Suprapubic skin (tissue), 4 donors: Measurements from ENCODE around the gene RBBP8. TPM values are rescaled to one million over a fixed set of nuclear protein-coding genes. Genes with fewer than 3 reads are reported as not detected.

ENCODE experiments used
- DNase-seq, 2 donors: peaks; one replicate each; pipeline ENCODE4 v3.0.0-alpha.2; 2019; ENCODE audit warnings: low spot score in 2 of 2
- H3K27ac ChIP-seq: fragments of 200-600 bp; sonication (generic); one replicate; pipeline ENCODE4 v1.5.1; 2019
- H3K27me3 ChIP-seq: fragments of 200-600 bp; sonication (generic); one replicate; pipeline ENCODE4 v1.5.1; 2019
- H3K36me3 ChIP-seq: fragments of 200-600 bp; sonication (generic); one replicate; pipeline ENCODE4 v1.5.1; 2019
- H3K4me1 ChIP-seq: fragments of 200-600 bp; sonication (generic); one replicate; pipeline ENCODE4 v1.5.1; 2019
- H3K4me3 ChIP-seq: fragments of 200-600 bp; sonication (generic); one replicate; pipeline ENCODE4 v1.5.1; 2019; ENCODE audit warnings: mild to moderate bottlenecking
- H3K9me3 ChIP-seq: fragments of 200-600 bp; sonication (generic); one replicate; pipeline ENCODE4 v1.5.1; 2019
- EP300 ChIP-seq: sonication (generic); formaldehyde crosslinking; IDR thresholded peaks from one replicate; pipeline ENCODE4 v1.6.1; 2017; ENCODE audit warnings: antibody characterized with exemption
- POLR2A ChIP-seq, 2 donors: fragments of 450-650 bp; IDR thresholded peaks; one replicate each; pipeline ENCODE4 v1.6.1; 2017; ENCODE audit warnings: antibody characterized with exemption in 2 of 2, mild to moderate bottlenecking in 2 of 2, moderate library complexity in 2 of 2
- POLR2AphosphoS5 ChIP-seq, 3 donors: sonication (generic); formaldehyde crosslinking; IDR thresholded peaks; one replicate each; pipeline ENCODE4 v1.6.1; 2017; ENCODE audit warnings: antibody characterized with exemption in 3 of 3
- WGBS: methylation state at CpG from one replicate; pipeline ENCODE4 v1.1.5; 2018; 5-methylcytosine and 5-hydroxymethylcytosine counted together
- total RNA-seq, 4 donors: library from RNA; depleted of rRNA; stranded (reverse); fragments of >200 nt; gene quantifications; one replicate each; pipeline ENCODE4 v1.1.0, GENCODE V29; 2016
- TF ChIP-seq, protein P1 (sequence below), 2 donors: fragments of 200-600 bp in 1 of 2; fragments of 450-650 bp in 1 of 2; sonication (generic) in 1 of 2; IDR thresholded peaks; one replicate each; pipeline ENCODE4 v1.5.1; 2016 to 2019; ENCODE audit warnings: antibody characterized with exemption in 2 of 2, mild to moderate bottlenecking in 1 of 2, moderate library complexity in 1 of 2

The RBBP8 gene
- total RNA-seq, 4 donors from 2014 or later = 41.0 to 78.1 (median 67.0) TPM

DNA sequence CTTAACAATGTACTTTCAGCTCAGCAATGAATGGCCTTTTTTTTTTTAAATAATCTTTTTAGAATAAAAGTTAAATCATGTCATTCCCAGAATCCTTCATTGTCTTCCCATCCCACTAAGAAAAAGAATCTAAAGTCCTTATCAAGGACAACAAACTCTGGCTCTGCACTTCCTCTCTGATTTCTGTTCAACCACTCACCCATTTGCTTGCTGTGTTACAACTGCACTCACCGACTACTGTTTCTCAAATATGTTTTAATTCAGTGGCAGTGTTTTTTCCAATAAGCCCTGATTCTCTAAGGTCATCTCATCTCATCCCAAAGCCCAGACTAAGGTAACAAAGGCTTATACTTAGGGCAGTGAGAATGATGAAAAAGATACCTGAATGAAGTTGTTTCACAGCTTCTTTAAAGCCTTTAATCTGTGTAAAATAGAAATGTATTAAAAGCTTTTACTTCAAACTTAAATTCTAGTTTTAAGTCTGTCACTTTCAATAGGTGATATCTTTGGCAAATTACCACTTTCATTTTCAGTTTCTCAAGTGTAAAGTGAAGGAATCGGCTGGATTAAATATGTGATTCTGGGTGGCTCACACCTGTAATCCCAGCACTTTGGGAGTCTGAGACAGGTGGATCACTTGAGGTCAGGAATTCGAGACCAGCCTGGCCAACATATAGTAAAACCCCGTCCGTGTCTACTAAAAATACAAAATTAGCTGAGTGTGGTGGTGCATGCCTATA, 87.6 kb downstream of the RBBP8 start:
- Histone ChIP-seq H3K4me3 (no peak overlapping the region), H3K9me3 (no peaks in the 10 kb centered on the region), H3K4me1 (no peaks in the 10 kb centered on the region), H3K36me3 (peaks cover 29% of the 10 kb centered on the region), H3K27me3 (no peaks in the 10 kb centered on the region), H3K27ac (no peak overlapping the region)
- DNase-seq = no peak
- TF ChIP-seq EP300 = no peak
- no peak for TF ChIP-seq POLR2A (IDR thresholded peaks at IDR 0.05)
- no peak for TF ChIP-seq POLR2AphosphoS5 (IDR thresholded peaks at IDR 0.05)
- TF ChIP-seq, protein P1, sequence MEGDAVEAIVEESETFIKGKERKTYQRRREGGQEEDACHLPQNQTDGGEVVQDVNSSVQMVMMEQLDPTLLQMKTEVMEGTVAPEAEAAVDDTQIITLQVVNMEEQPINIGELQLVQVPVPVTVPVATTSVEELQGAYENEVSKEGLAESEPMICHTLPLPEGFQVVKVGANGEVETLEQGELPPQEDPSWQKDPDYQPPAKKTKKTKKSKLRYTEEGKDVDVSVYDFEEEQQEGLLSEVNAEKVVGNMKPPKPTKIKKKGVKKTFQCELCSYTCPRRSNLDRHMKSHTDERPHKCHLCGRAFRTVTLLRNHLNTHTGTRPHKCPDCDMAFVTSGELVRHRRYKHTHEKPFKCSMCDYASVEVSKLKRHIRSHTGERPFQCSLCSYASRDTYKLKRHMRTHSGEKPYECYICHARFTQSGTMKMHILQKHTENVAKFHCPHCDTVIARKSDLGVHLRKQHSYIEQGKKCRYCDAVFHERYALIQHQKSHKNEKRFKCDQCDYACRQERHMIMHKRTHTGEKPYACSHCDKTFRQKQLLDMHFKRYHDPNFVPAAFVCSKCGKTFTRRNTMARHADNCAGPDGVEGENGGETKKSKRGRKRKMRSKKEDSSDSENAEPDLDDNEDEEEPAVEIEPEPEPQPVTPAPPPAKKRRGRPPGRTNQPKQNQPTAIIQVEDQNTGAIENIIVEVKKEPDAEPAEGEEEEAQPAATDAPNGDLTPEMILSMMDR (IDR thresholded peaks at IDR 0.05) = no peak
- WGBS = 83% methylated on average over 5 of the region's 5 CpGs

DNA sequence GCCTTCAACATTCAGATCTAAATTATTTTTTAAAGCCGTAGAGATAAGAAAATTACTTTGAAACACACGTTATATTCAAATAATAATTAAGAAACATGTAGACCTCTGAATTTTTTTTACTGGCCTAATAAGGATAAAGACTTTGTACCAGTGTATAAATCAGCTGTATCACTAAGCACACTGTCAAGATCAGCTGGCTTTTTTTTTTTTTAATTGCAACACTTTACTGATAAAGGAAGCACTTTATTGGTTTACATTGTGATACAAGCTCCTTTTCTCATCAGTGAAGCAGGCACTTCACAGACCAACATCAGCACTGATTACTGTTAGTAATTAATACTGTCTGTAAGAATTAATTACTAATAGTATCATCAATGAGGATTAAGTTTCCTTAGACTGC, 88.5 kb downstream of the RBBP8 start:
- Histone ChIP-seq H3K36me3 (peaks cover 33% of the 10 kb centered on the region), H3K4me3 (no peak overlapping the region), H3K9me3 (no peaks in the 10 kb centered on the region), H3K27ac (no peak overlapping the region), H3K27me3 (no peaks in the 10 kb centered on the region), H3K4me1 (no peaks in the 10 kb centered on the region)
- TF ChIP-seq EP300 (no peak), POLR2AphosphoS5 (IDR thresholded peaks at IDR 0.05) (no peak), POLR2A (IDR thresholded peaks at IDR 0.05) (no peak)
- TF ChIP-seq, protein P1 (IDR thresholded peaks at IDR 0.05) = no peak
- no peak for DNase-seq
- 94% methylated on average over 2 of the region's 2 CpGs for WGBS

DNA sequence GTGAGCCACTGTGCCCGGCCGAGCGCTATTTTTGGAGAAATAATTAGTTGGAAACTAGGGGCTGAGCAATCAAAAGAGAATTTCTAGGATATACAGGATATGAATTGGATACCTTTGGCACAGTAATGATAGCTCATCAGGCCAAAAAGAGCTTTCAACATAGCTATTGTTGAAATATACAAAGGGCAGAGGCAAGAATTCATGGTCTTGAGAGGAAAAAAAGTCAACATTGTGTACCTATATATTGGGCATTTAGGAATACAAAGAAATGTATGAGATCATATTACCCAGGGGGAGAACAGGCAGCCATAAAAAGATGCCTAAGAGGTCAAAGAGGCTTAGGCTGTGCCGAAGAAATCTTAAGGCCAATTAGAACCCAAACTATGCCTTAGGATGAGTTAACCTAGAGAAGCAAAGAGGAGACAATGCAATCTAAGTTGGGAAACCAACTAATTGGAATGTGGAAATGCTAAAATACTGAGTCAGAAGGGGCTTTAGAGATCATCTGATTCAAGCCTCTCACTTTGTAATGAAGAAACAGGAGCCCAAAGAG, 99.0 kb downstream of the RBBP8 start:
- H3K27ac ChIP-seq = no peak overlapping the region
- WGBS = 79% methylated on average over 4 of the region's 4 CpGs

DNA sequence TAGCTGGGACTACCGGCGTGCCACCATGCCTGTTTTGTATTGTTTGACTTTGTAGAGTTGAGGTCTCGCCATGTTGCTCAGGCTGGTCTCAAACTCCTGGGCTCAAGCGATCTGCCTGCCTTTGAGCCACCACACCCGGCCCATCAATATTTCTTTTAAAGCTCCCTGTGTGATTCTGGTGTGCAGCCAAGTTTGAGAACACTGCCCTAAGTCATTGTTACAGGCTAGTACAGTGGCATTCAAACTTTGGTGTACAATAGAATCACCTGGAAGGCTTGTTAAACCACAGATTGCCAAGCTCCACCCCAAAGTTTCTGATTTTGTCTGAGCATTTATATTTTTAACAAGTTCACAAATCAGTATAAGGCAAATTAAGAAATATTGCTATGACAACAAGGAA, 99.9 kb downstream of the RBBP8 start:
- Histone ChIP-seq H3K4me1 (peaks cover 3% of the 10 kb centered on the region), H3K27me3 (no peaks in the 10 kb centered on the region), H3K27ac (no peak overlapping the region), H3K4me3 (no peak overlapping the region), H3K36me3 (peaks cover 4% of the 10 kb centered on the region), H3K9me3 (no peaks in the 10 kb centered on the region)
- WGBS = 64% methylated on average over 5 of the region's 5 CpGs
- no peak for DNase-seq
- no peak for TF ChIP-seq EP300
- TF ChIP-seq POLR2A (IDR thresholded peaks at IDR 0.05) = no peak
- no peak for TF ChIP-seq POLR2AphosphoS5 (IDR thresholded peaks at IDR 0.05)
- TF ChIP-seq, protein P1 (IDR thresholded peaks at IDR 0.05) = no peak

More for the DNA sequence above, 99.0 kb downstream of the RBBP8 start:
- H3K4me1 ChIP-seq = peaks cover 3% of the 10 kb centered on the region
- no peaks in the 10 kb centered on the region for H3K27me3 ChIP-seq
- no peak for DNase-seq
- peaks cover 6% of the 10 kb centered on the region for H3K36me3 ChIP-seq
- no peak overlapping the region for H3K4me3 ChIP-seq
- no peaks in the 10 kb centered on the region for H3K9me3 ChIP-seq
- TF ChIP-seq EP300 (no peak), POLR2AphosphoS5 (IDR thresholded peaks at IDR 0.05) (no peak), POLR2A (IDR thresholded peaks at IDR 0.05) (no peak)
- TF ChIP-seq, protein P1 (IDR thresholded peaks at IDR 0.05) = no peak

DNA sequence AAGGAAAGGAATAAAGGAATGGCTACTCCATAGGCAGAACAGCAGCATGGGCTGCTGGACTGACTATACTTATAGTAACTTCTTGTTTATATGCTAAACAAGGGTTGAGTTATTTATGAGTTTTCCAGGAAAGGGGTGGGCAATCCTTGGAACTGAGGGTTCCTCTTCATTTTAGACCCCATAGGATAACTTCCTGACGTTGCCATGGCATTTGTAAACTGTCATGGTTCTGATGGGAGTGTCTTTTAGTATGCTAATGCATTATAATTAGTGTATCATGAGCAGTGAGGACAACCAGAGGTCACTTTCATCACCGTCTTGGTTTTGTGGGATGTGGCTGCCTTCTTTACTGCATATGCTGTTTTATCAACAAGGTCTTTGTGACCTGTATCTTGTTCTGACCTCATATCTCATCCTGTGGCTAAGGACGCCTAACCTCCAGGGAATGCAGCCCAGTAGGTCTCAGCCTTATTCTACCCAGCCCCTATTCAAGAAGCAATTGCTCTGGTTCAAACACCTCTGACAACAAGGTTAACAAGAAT, 103.6 kb downstream of the RBBP8 start:
- Histone ChIP-seq H3K36me3 (no peaks in the 10 kb centered on the region), H3K9me3 (no peaks in the 10 kb centered on the region), H3K4me1 (peaks cover 2% of the 10 kb centered on the region), H3K4me3 (no peak overlapping the region), H3K27ac (no peak overlapping the region), H3K27me3 (no peaks in the 10 kb centered on the region)
- 78% methylated on average over 3 of the region's 3 CpGs for WGBS
- no peak for DNase-seq
- TF ChIP-seq, protein P1 (IDR thresholded peaks at IDR 0.05) = no peak
- TF ChIP-seq EP300 (no peak), POLR2AphosphoS5 (IDR thresholded peaks at IDR 0.05) (no peak), POLR2A (IDR thresholded peaks at IDR 0.05) (no peak)
